HG03571 (cell line): ENCODE measurements around the gene PRR11.
"Not testable (repeated sequence)": the region's sequence is repeated elsewhere in the genome, so short reads cannot be mapped to it uniquely, and the experiment has no call there.

Source experiments
- ATAC-seq: cut with Tn5 transposase; IDR thresholded peaks from one replicate; pipeline ENCODE4 v1.9.1; 2021; ENCODE audit not compliant: unreplicated experiment

The PRR11 gene

DNA sequence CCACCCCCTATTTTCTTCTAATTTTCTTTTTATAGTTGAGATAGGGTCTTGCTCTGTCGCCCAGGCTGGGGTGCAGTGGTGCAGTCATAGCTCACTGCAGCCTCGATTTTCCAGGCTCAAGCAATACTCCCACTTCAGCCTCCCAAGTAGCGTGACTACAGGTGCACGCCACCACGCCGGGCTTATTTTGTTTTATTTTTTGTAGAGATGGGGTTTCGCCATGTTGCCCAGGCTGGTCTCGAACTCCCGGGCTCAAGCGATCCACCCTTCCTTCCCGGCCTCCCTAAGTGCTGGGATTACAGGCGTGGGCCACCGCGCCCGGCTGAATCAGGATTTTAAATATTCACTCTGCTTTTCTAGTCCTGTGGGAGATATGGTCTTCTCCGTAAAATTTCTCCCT, 63.8 kb downstream of the PRR11 start:
- ATAC-seq = no peak

DNA sequence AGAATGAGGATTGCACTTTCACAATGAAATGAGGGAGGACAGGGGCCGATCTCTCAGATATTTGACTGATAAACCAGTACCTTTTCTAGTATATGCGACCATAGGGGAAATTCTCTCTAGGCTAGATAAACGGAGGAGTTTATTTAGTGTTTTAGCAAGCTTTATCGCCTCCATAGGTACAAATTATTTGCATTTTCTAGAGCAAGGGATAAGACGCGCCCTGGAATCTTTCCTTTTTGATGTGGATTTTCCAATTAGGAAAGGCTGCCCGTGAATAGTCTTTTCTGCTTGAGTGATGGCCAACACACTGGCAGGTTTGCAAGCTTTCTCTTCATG, 64.4 kb downstream of the PRR11 start:
- ATAC-seq = no peak

DNA sequence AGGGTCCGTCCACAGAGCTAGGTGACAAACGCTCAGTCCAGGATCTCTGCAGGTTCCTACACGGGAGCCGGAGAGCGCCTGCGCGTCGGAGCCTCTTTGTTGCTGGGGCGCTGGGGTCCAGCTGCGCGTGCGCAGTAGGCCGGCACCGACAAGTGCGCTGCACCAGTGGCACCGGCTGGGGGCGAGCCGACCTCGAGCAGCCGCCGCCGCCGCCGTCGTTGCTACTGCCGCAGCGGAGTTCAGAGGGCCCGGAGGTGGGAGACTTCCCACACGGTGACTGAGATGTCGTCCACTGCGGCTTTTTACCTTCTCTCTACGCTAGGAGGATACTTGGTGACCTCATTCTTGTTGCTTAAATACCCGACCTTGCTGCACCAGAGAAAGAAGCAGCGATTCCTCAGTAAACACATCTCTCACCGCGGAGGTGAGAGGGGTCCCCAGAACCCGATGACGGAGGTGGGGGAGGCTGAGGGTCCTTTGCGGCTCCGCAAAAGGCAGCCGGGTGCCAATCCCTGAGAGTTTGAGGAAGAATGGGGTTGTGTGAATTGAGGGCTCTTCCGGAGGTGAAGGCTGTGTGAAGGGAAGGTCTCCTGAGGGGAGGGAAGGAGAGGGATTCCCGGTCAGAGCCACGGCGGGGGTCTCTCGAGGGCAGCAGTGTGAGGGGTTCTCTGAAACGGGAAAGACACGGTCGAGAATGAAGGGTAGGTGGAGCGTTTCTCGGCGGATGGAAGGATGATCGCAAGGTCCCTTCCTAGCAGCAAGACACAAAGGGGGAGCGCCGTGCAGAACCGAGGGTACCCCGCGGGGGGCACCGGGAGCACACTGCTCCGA, 65.0 kb downstream of the PRR11 start, which contains the start of gene GDPD1:
Gene GDPD1, plus strand, starts transcription at position 184 of the 831 bp plus-strand sequence. Its CDS starts 99 bp downstream, at position 283.
- ATAC-seq = peak; percentile 97

- no peak for ATAC-seq
These were observed 65.8 kb downstream of the PRR11 start for GRCh38 chr17:59221159-59221847.

DNA sequence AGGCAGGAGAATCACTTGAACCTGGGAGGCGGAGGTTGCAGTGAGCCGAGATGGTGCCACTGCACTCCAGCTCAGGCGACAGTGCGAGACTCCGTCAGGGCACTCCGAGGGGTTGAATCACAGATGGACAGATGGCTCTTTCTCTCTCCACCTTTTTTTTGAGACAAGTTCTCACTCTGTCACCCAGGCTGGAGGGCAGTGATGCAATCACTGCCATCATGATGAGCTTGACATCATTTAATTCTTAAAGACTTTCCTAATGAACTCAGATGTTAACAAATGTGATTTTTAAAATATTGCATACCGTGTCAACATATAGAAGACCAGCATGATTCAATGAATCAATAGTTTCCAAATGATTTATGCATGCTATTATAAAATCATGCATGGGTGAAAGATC, 68.3 kb downstream of the PRR11 start:
- no peak for ATAC-seq

DNA sequence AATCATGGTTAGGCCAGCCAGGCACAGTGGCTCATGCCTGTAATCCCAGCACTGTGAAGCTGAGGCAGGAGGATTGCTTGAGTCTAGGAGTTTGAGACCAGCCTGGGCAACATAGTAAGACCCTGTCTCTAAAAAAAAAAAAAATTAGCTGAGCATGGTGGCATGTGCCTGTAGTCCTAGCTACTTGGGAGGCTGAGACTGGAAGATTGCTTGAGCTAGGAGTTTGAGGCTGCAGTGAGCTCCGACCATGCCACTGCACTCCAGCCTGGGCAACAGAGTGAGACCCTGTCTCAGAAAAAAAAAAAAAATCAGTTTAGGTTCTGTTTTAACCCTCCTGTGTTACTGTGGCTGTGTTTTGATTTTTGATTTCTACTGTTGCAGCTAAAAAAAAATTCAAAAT, 73.0 kb downstream of the PRR11 start:
- ATAC-seq = not testable (repeated sequence)

GRCh38 chr17:59230764-59231163, 75.2 kb downstream of the PRR11 start:
- ATAC-seq = no peak

GRCh38 chr17:59234631-59235030, 79.1 kb downstream of the PRR11 start:
- ATAC-seq = no peak

GRCh38 chr17:59238906-59239305, 83.4 kb downstream of the PRR11 start:
- no peak for ATAC-seq

GRCh38 chr17:59244081-59244480, 88.5 kb downstream of the PRR11 start:
- no peak for ATAC-seq
